Measurements from ENCODE around the gene LAPTM5.

- no peak for TF ChIP-seq POLR2AphosphoS5 (IDR thresholded peaks at IDR 0.05; ENCODE audit: low read depth, low read length)
- TF ChIP-seq TAF1 (IDR thresholded peaks at IDR 0.05; ENCODE audit: borderline replicate concordance, insufficient read depth, low read length): no peak
- no peak for TF ChIP-seq REST (IDR thresholded peaks at IDR 0.05; ENCODE audit: insufficient read depth in 1 of 2, low read depth in 2 of 2, low read length in 2 of 2)
These were observed 21.7 kb downstream of the LAPTM5 start for GRCh38 chr1:30735668-30736498.
